GM18502 (cell line): ENCODE measurements around the gene TBX18.

Experiments
- ATAC-seq: cut with Tn5 transposase; IDR thresholded peaks from one replicate; pipeline ENCODE4 v1.9.1; 2021; ENCODE audit warnings: mild to moderate bottlenecking; ENCODE audit not compliant: unreplicated experiment, poor library complexity

Gene TBX18

GRCh38 chr6:84764332-84765049 is at the start of gene TBX18:
TSS of gene TBX18 (minus strand) at chr6:84764598. CDS start at chr6:84764181, 417 bp downstream.
- ATAC-seq = no peak

GRCh38 chr6:84811351-84811750 is 47.0 kb upstream of the TBX18 start:
- ATAC-seq = no peak

- no peak for ATAC-seq
These were observed 45.1 kb upstream of the TBX18 start for GRCh38 chr6:84809455-84809854.

- no peak for ATAC-seq
These were observed 44.2 kb upstream of the TBX18 start for GRCh38 chr6:84808491-84809061.

GRCh38 chr6:84805145-84805544 is 40.7 kb upstream of the TBX18 start:
- ATAC-seq = no peak

GRCh38 chr6:84804720-84805119 is 40.3 kb upstream of the TBX18 start:
- no peak for ATAC-seq

- no peak for ATAC-seq
These were observed 36.9 kb upstream of the TBX18 start for GRCh38 chr6:84801250-84801649.

GRCh38 chr6:84798257-84798656 is 33.9 kb upstream of the TBX18 start:
- ATAC-seq = no peak

GRCh38 chr6:84796343-84796742 is 31.9 kb upstream of the TBX18 start:
- ATAC-seq = no peak

GRCh38 chr6:84791927-84792326 is 27.5 kb upstream of the TBX18 start:
- no peak for ATAC-seq

GRCh38 chr6:84791233-84791632 is 26.8 kb upstream of the TBX18 start:
- no peak for ATAC-seq

- no peak for ATAC-seq
These were observed 24.8 kb upstream of the TBX18 start for GRCh38 chr6:84789170-84789569.

- ATAC-seq = no peak
These were observed 24.3 kb upstream of the TBX18 start for GRCh38 chr6:84788689-84789088.

- ATAC-seq = no peak
These were observed 21.3 kb upstream of the TBX18 start for GRCh38 chr6:84785671-84786070.

- no peak for ATAC-seq
These were observed 15.5 kb upstream of the TBX18 start for GRCh38 chr6:84779917-84780316.

GRCh38 chr6:84779380-84779779 is 15.0 kb upstream of the TBX18 start:
- ATAC-seq = no peak

- no peak for ATAC-seq
These were observed 13.5 kb upstream of the TBX18 start for GRCh38 chr6:84777888-84778287.

GRCh38 chr6:84776392-84776791 is 12.0 kb upstream of the TBX18 start:
- ATAC-seq = no peak

- ATAC-seq = no peak
These were observed 11.4 kb upstream of the TBX18 start for GRCh38 chr6:84775751-84776150.

GRCh38 chr6:84774985-84775284 is 10.5 kb upstream of the TBX18 start:
- peak; percentile 27 for ATAC-seq

- ATAC-seq = peak; percentile 92
These were observed 10.0 kb upstream of the TBX18 start for GRCh38 chr6:84774157-84774984.
